Activated T-cell treated with anti-CD3 and anti-CD28 coated beads, Interleukin-2, amount 50 U/mL, for 72 hours (primary cell): Measurements from ENCODE around the gene MMP1. TPM values are rescaled to one million over a fixed set of nuclear protein-coding genes. Genes with fewer than 3 reads are reported as not detected.
"Not testable (repeated sequence)": the region's sequence is repeated elsewhere in the genome, so short reads cannot be mapped to it uniquely, and the experiment has no call there.

ENCODE experiments used
- ATAC-seq, 2 donors: fragments of 150-1000 bp; cut with Tn5 transposase; replicated peaks in 1 of 2; 2 replicates each; pipeline ENCODE4 v1.10.0; 2021; ENCODE audit warnings: moderate library complexity in 2 of 2, mild to moderate bottlenecking in 1 of 2
- DNase-seq, 2 donors: peaks; one replicate each; pipeline ENCODE4 v3.0.0; 2021 to 2022; ENCODE audit warnings: mixed read lengths in 1 of 2
- H3K27ac Mint-ChIP-seq: one replicate; pipeline ENCODE4 v1.8.0; 2022; ENCODE audit warnings: mild to moderate bottlenecking, moderate library complexity, mixed read lengths
- H3K27me3 Mint-ChIP-seq: one replicate; pipeline ENCODE4 v1.8.0; 2022; ENCODE audit warnings: low read depth, mixed read lengths
- H3K36me3 Mint-ChIP-seq, 2 donors: one replicate each; pipeline ENCODE4 v1.8.0; 2022; ENCODE audit warnings: mixed read lengths in 2 of 2, mild to moderate bottlenecking in 1 of 2; ENCODE audit not compliant: insufficient read depth in 2 of 2
- H3K4me1 Mint-ChIP-seq: one replicate; pipeline ENCODE4 v1.8.0; 2022; ENCODE audit warnings: low read depth, mixed read lengths
- H3K4me3 Mint-ChIP-seq, 2 donors: one replicate each; pipeline ENCODE4 v1.8.0; 2022; ENCODE audit warnings: mild to moderate bottlenecking in 2 of 2, mixed read lengths in 2 of 2, moderate library complexity in 2 of 2
- H3K9me3 Mint-ChIP-seq, 2 donors: one replicate each; pipeline ENCODE4 v1.8.0; 2022; ENCODE audit warnings: mixed read lengths in 2 of 2
- total RNA-seq, 2 donors: library from RNA; stranded (reverse); gene quantifications; one replicate each; pipeline ENCODE4 v1.2.3, GENCODE V29; 2022

The MMP1 gene
- total RNA-seq, 2 donors from 2014 or later, result not detected

- H3K4me3 Mint-ChIP-seq, result no peak overlapping the region
- H3K27me3 Mint-ChIP-seq, result peaks cover 16% of the 10 kb centered on the region
- no peaks in the 10 kb centered on the region for H3K36me3 Mint-ChIP-seq
- H3K27ac Mint-ChIP-seq, result no peak overlapping the region
- no peaks in the 10 kb centered on the region for H3K4me1 Mint-ChIP-seq
- ATAC-seq (no peak), DNase-seq (no peak)
- no peaks in the 10 kb centered on the region for H3K9me3 Mint-ChIP-seq
These were observed 27.8 kb downstream of the MMP1 start for GRCh38 chr11:102770191-102770590.

- Mint-ChIP-seq H3K4me1 (no peaks in the 10 kb centered on the region), H3K27me3 (peaks cover 23% of the 10 kb centered on the region), H3K4me3 (no peak overlapping the region), H3K9me3 (no peaks in the 10 kb centered on the region), H3K36me3 (no peaks in the 10 kb centered on the region), H3K27ac (no peak overlapping the region)
- ATAC-seq (no peak), DNase-seq (no peak)
These were observed 30.2 kb downstream of the MMP1 start for GRCh38 chr11:102767800-102768199.

DNA sequence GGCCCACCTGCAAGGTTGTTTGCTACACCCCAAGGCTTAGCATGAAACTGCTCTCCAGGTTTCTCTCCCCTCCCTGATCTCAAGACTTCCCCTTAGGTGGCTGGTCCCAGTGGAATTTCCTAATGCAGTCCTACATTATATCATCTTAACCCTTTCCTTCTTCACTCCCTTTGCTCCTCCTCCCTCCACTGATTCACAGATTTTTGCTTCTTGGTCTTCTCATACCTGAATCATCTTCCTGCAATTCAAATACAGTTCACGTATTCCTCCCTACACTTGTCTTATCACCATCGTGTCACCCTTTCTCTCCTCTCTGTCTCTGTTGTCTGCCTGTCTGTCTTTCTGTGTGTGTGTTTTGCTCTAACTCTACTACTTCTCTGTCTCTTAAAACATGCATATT, 34.5 kb downstream of the MMP1 start:
- Mint-ChIP-seq H3K27ac (no peak overlapping the region), H3K4me3 (no peak overlapping the region), H3K4me1 (peaks cover 5% of the 10 kb centered on the region), H3K27me3 (peaks cover 26% of the 10 kb centered on the region), H3K36me3 (no peaks in the 10 kb centered on the region), H3K9me3 (no peaks in the 10 kb centered on the region)
- DNase-seq, result no peak
- ATAC-seq, result no peak

- no peaks in the 10 kb centered on the region for H3K36me3 Mint-ChIP-seq
- ATAC-seq, result peak; percentile 44 to 45
- H3K27ac Mint-ChIP-seq, result no peak overlapping the region
These were observed 35.6 kb downstream of the MMP1 start for GRCh38 chr11:102762361-102762767.

GRCh38 chr11:102761646-102762238, 36.2 kb downstream of the MMP1 start:
- H3K4me3 Mint-ChIP-seq, result no peak overlapping the region
- peaks cover 34% of the 10 kb centered on the region for H3K27me3 Mint-ChIP-seq
- no peaks in the 10 kb centered on the region for H3K36me3 Mint-ChIP-seq
- no peak overlapping the region for H3K27ac Mint-ChIP-seq
- ATAC-seq (no peak), DNase-seq (no peak)
- no peaks in the 10 kb centered on the region for H3K9me3 Mint-ChIP-seq
- H3K4me1 Mint-ChIP-seq, result peaks cover 5% of the 10 kb centered on the region

More at GRCh38 chr11:102762361-102762767, 35.6 kb downstream of the MMP1 start:
- no peak for DNase-seq
- Mint-ChIP-seq H3K4me1 (peaks cover 5% of the 10 kb centered on the region), H3K27me3 (peaks cover 29% of the 10 kb centered on the region), H3K9me3 (no peaks in the 10 kb centered on the region), H3K4me3 (no peak overlapping the region)

- peak overlapping the region; percentile 81 for H3K27ac Mint-ChIP-seq
- no peaks in the 10 kb centered on the region for H3K9me3 Mint-ChIP-seq
- DNase-seq (no peak), ATAC-seq (peak; percentile 82 to 85)
- H3K4me1 Mint-ChIP-seq, result peaks cover 5% of the 10 kb centered on the region
- H3K27me3 Mint-ChIP-seq, result peaks cover 41% of the 10 kb centered on the region
- peak overlapping the region in 1 of 2 donors; percentile 21 for H3K4me3 Mint-ChIP-seq
- no peaks in the 10 kb centered on the region for H3K36me3 Mint-ChIP-seq
These were observed 37.5 kb downstream of the MMP1 start for GRCh38 chr11:102760344-102761035.

GRCh38 chr11:102757823-102758549, 40.0 kb downstream of the MMP1 start:
- DNase-seq (no peak), ATAC-seq (no peak)
- Mint-ChIP-seq H3K27ac (no peak overlapping the region), H3K36me3 (no peaks in the 10 kb centered on the region), H3K27me3 (peaks cover 40% of the 10 kb centered on the region), H3K4me3 (no peak overlapping the region), H3K9me3 (no peaks in the 10 kb centered on the region), H3K4me1 (peaks cover 5% of the 10 kb centered on the region)

GRCh38 chr11:102753267-102753666, 44.7 kb downstream of the MMP1 start:
- peaks cover 33% of the 10 kb centered on the region for H3K27me3 Mint-ChIP-seq
- H3K9me3 Mint-ChIP-seq, result peaks cover 0 to 4% of the 10 kb centered on the region in 2 donors
- H3K4me1 Mint-ChIP-seq, result no peaks in the 10 kb centered on the region
- no peak overlapping the region for H3K4me3 Mint-ChIP-seq
- no peak overlapping the region for H3K27ac Mint-ChIP-seq
- peaks cover 0 to 3% of the 10 kb centered on the region in 2 donors for H3K36me3 Mint-ChIP-seq
- DNase-seq (no peak), ATAC-seq (no peak)

GRCh38 chr11:102751673-102752072, 46.3 kb downstream of the MMP1 start:
- no peak overlapping the region for H3K27ac Mint-ChIP-seq
- no peak overlapping the region for H3K4me3 Mint-ChIP-seq
- H3K9me3 Mint-ChIP-seq, result peaks cover 5 to 8% of the 10 kb centered on the region in 2 donors
- no peaks in the 10 kb centered on the region for H3K4me1 Mint-ChIP-seq
- no peak for DNase-seq
- ATAC-seq, result no peak
- H3K27me3 Mint-ChIP-seq, result peaks cover 18% of the 10 kb centered on the region
- peaks cover 3 to 5% of the 10 kb centered on the region in 2 donors for H3K36me3 Mint-ChIP-seq

- H3K36me3 Mint-ChIP-seq, result peaks cover 3 to 7% of the 10 kb centered on the region in 2 donors
- no peak overlapping the region for H3K27ac Mint-ChIP-seq
- peaks cover 6% of the 10 kb centered on the region for H3K27me3 Mint-ChIP-seq
- peaks cover 7 to 9% of the 10 kb centered on the region in 2 donors for H3K9me3 Mint-ChIP-seq
- DNase-seq, result no peak
- no peaks in the 10 kb centered on the region for H3K4me1 Mint-ChIP-seq
- no peak for ATAC-seq
- no peak overlapping the region for H3K4me3 Mint-ChIP-seq
These were observed 48.7 kb downstream of the MMP1 start for GRCh38 chr11:102749101-102749722.

GRCh38 chr11:102746746-102747578, 51.0 kb downstream of the MMP1 start:
- not testable (repeated sequence) for ATAC-seq, H3K36me3 Mint-ChIP-seq, H3K4me1 Mint-ChIP-seq, H3K4me3 Mint-ChIP-seq, H3K27me3 Mint-ChIP-seq, DNase-seq
- H3K27ac Mint-ChIP-seq, result peak overlapping the region; percentile 30
- H3K9me3 Mint-ChIP-seq, result peaks cover 7 to 10% of the 10 kb centered on the region in 2 donors
